ENCODE data around the gene FYN.

Gene FYN

GRCh38 chr6:111831408-111831807 lies 41.8 kb downstream of the FYN start:
- DNase-seq (ENCODE audit: low read depth): no peak

GRCh38 chr6:111829998-111830397 lies 43.3 kb downstream of the FYN start:
- DNase-seq (ENCODE audit: low read depth): no peak

GRCh38 chr6:111829581-111829980 lies 43.7 kb downstream of the FYN start:
- DNase-seq (ENCODE audit: low read depth): no peak

- DNase-seq (ENCODE audit: low read depth): no peak
Measured at GRCh38 chr6:111828809-111829208, 44.4 kb downstream of the FYN start.

GRCh38 chr6:111825439-111826086 lies 47.7 kb downstream of the FYN start:
- DNase-seq (ENCODE audit: low read depth): no peak

- DNase-seq (ENCODE audit: low read depth): no peak
Measured at GRCh38 chr6:111824608-111825337, 48.5 kb downstream of the FYN start.

- DNase-seq (ENCODE audit: low read depth): no peak
Measured at GRCh38 chr6:111823831-111824607, 49.2 kb downstream of the FYN start.

GRCh38 chr6:111823012-111823411 lies 50.2 kb downstream of the FYN start:
- DNase-seq (ENCODE audit: low read depth): no peak

GRCh38 chr6:111819458-111819857 lies 53.8 kb downstream of the FYN start:
- no peak for DNase-seq (ENCODE audit: low read depth)

GRCh38 chr6:111818539-111819226 lies 54.6 kb downstream of the FYN start:
- DNase-seq (ENCODE audit: low read depth): no peak

- DNase-seq (ENCODE audit: low read depth): no peak
Measured at GRCh38 chr6:111817451-111818120, 55.7 kb downstream of the FYN start.

GRCh38 chr6:111813677-111814310 lies 59.5 kb downstream of the FYN start:
- DNase-seq (ENCODE audit: low read depth): no peak

GRCh38 chr6:111813237-111813636 lies 60.0 kb downstream of the FYN start:
- no peak for DNase-seq (ENCODE audit: low read depth)

GRCh38 chr6:111812060-111813038 lies 60.9 kb downstream of the FYN start:
- DNase-seq (ENCODE audit: low read depth): no peak

GRCh38 chr6:111810294-111811131 lies 62.7 kb downstream of the FYN start:
- DNase-seq (ENCODE audit: low read depth): no peak

- DNase-seq (ENCODE audit: low read depth): no peak
Measured at GRCh38 chr6:111809766-111810165, 63.5 kb downstream of the FYN start.

GRCh38 chr6:111809264-111809663 lies 64.0 kb downstream of the FYN start:
- DNase-seq (ENCODE audit: low read depth): no peak

- DNase-seq (ENCODE audit: low read depth): no peak
Measured at GRCh38 chr6:111808493-111808892, 64.8 kb downstream of the FYN start.
